Muscle of back (tissue), 13 donors: Measurements from ENCODE around the gene ADPRS. TPM values are rescaled to one million over a fixed set of nuclear protein-coding genes. Genes with fewer than 3 reads are reported as not detected.

Experiments
- DNase-seq, 3 donors: peaks; one replicate each; pipeline versions ENCODE4 v3.0.0 to v3.0.0-alpha.2; 2013
- long read RNA-seq, 9 donors: transcript quantifications; one replicate each; lab custom pipeline, GENCODE V29; 2026
- polyA plus RNA-seq, 10 donors: library from polyadenylated mRNA; unstranded; fragments of 120-200 nt; gene quantifications; one replicate each; pipeline ENCODE4 v1.2.1, GENCODE V29; 2013; ENCODE audit not compliant: insufficient read length in 10 of 10

The ADPRS gene
- polyA plus RNA-seq = 10 to 100 TPM; 21.8 to 26.8 (median 25.4) TPM
- long read RNA-seq, donor 1, transcript ADPRHL2-201 (6 exons, 1,668 nt) = major isoform, 8 of 8 reads
- long read RNA-seq, donor 1, partial matches to known transcripts = 0 of 8 reads
- long read RNA-seq, donor 1, other reads (novel, unspliced or antisense) = 0 of 8 reads
- long read RNA-seq, donor 2, transcript ADPRHL2-201 (6 exons, 1,668 nt) = major isoform, 7 of 25 reads
- long read RNA-seq, donor 2, partial matches to known transcripts = 18 of 25 reads
- long read RNA-seq, donor 2, other reads (novel, unspliced or antisense) = 0 of 25 reads
- long read RNA-seq, donor 3 = 0 reads
- long read RNA-seq, donor 4, partial matches to known transcripts = 0 of 4 reads
- long read RNA-seq, donor 4, other reads (novel, unspliced or antisense) = 0 of 4 reads
- long read RNA-seq, donor 5, transcript ADPRHL2-201 (6 exons, 1,668 nt) = major isoform, 10 of 10 reads
- long read RNA-seq, donor 5, partial matches to known transcripts = 0 of 10 reads
- long read RNA-seq, donor 5, other reads (novel, unspliced or antisense) = 0 of 10 reads
- long read RNA-seq, donor 6, transcript ADPRHL2-201 (6 exons, 1,668 nt) = major isoform, 15 of 15 reads
- long read RNA-seq, donor 6, partial matches to known transcripts = 0 of 15 reads
- long read RNA-seq, donor 6, other reads (novel, unspliced or antisense) = 0 of 15 reads
- long read RNA-seq, donor 7, transcript ADPRHL2-201 (6 exons, 1,668 nt) = major isoform, 9 of 16 reads
- long read RNA-seq, donor 7, partial matches to known transcripts = 7 of 16 reads
- long read RNA-seq, donor 7, other reads (novel, unspliced or antisense) = 0 of 16 reads
- long read RNA-seq, donor 8, transcript ADPRHL2-201 (6 exons, 1,668 nt) = major isoform, 9 of 25 reads
- long read RNA-seq, donor 8, partial matches to known transcripts = 16 of 25 reads
- long read RNA-seq, donor 8, other reads (novel, unspliced or antisense) = 0 of 25 reads
- long read RNA-seq, donor 9, partial matches to known transcripts = 0 of 2 reads
- long read RNA-seq, donor 9, other reads (novel, unspliced or antisense) = 0 of 2 reads

- peak; percentile 88 to 97 (median 95) for DNase-seq
Measured at GRCh38 chr1:36088577-36089392, at the start of gene ADPRS. ADPRS (plus strand) TSS chr1:36088892; CDS start chr1:36088905, 13 bp downstream.

GRCh38 chr1:36040238-36040637 is 48.5 kb upstream of the ADPRS start:
- no peak for DNase-seq

- DNase-seq = no peak
Measured at GRCh38 chr1:36051821-36052220, 36.9 kb upstream of the ADPRS start.

- DNase-seq = no peak
Measured at GRCh38 chr1:36053978-36054377, 34.7 kb upstream of the ADPRS start.

GRCh38 chr1:36055706-36056105 is 33.0 kb upstream of the ADPRS start:
- DNase-seq = no peak

- DNase-seq = no peak
Measured at GRCh38 chr1:36062315-36062714, 26.4 kb upstream of the ADPRS start.

- DNase-seq = no peak
Measured at GRCh38 chr1:36067871-36068270, 20.8 kb upstream of the ADPRS start.

GRCh38 chr1:36068866-36069265 is 19.8 kb upstream of the ADPRS start:
- DNase-seq = no peak

- DNase-seq = no peak
Measured at GRCh38 chr1:36070349-36070748, 18.3 kb upstream of the ADPRS start.

GRCh38 chr1:36076979-36077573 is 11.6 kb upstream of the ADPRS start:
- no peak for DNase-seq

GRCh38 chr1:36080236-36080635 is 8.5 kb upstream of the ADPRS start:
- DNase-seq = no peak

GRCh38 chr1:36080801-36081200 is 7.9 kb upstream of the ADPRS start:
- DNase-seq = no peak

GRCh38 chr1:36081926-36082485 is 6.7 kb upstream of the ADPRS start:
- no peak for DNase-seq

GRCh38 chr1:36083219-36083618 is 5.5 kb upstream of the ADPRS start:
- DNase-seq = no peak

- peak; percentile 28 to 82 (median 59) for DNase-seq
Measured at GRCh38 chr1:36083635-36084496, 4.8 kb upstream of the ADPRS start, which contains the start of gene TEKT2. TEKT2 (plus strand) TSS chr1:36084094; CDS start chr1:36084922, 828 bp downstream.

- DNase-seq = no peak
Measured at GRCh38 chr1:36084497-36085115, 4.1 kb upstream of the ADPRS start.

GRCh38 chr1:36085126-36085525 is 3.6 kb upstream of the ADPRS start:
- no peak for DNase-seq

GRCh38 chr1:36085686-36086526 is 2.8 kb upstream of the ADPRS start:
- DNase-seq = no peak
